OCI-LY7 (cell line): ENCODE data around the gene RPS14. TPM values are rescaled to one million over a fixed set of nuclear protein-coding genes. Genes with fewer than 3 reads are reported as not detected.
"Not testable (repeated sequence)": the region's sequence is repeated elsewhere in the genome, so short reads cannot be mapped to it uniquely, and the experiment has no call there.

Experiments used
- BruUV-seq: library from RNA; stranded (reverse); fragments of 400-500 nt; replicated peaks from 2 replicates; lab custom pipeline; 2021; lab: Mats Ljungman, UMichigan
- CTCF ChIA-PET: fragments of 300-600 bp; sonication (Branson Sonifier 250); formaldehyde crosslinking; loops from one replicate; lab custom pipeline; 2022; ENCODE audit warnings: antibody characterized with exemption; ENCODE audit not compliant: unreplicated experiment; lab: Charles Lee
- POLR2A ChIA-PET: fragments of 300-600 bp; sonication (Branson Sonifier 250); formaldehyde crosslinking; loops from one replicate; lab custom pipeline; 2022; ENCODE audit warnings: antibody characterized with exemption; lab: Charles Lee
- DNase-seq: peaks from one replicate; pipeline ENCODE4 v3.0.0-alpha.2; 2015; ENCODE audit warnings: low spot score
- H2AFZ ChIP-seq: fragments of 200-600 bp; sonication (generic), shearing (Covaris generic); 2 replicates; pipeline ENCODE4 v1.6.1; 2014; ENCODE audit warnings: mild to moderate bottlenecking, antibody characterized with exemption, low read length, moderate library complexity
- H3K27ac ChIP-seq: fragments of 200-600 bp; sonication (generic); 2 replicates; pipeline ENCODE4 v1.5.1; 2014; ENCODE audit warnings: mixed run types, low read depth, mild to moderate bottlenecking, moderate library complexity, low read length, inconsistent platforms; ENCODE audit not compliant: poor library complexity, severe bottlenecking
- H3K36me3 ChIP-seq: fragments of 200-600 bp; sonication (generic); 2 replicates; pipeline ENCODE4 v1.6.1; 2014; ENCODE audit warnings: mild to moderate bottlenecking, antibody characterized with exemption, low read length, moderate library complexity, mixed read lengths; ENCODE audit not compliant: insufficient read depth
- H3K4me1 ChIP-seq: fragments of 200-600 bp; sonication (generic); 2 replicates; pipeline ENCODE4 v1.5.1; 2014; ENCODE audit warnings: mild to moderate bottlenecking, low read length; ENCODE audit not compliant: insufficient read depth, poor library complexity, severe bottlenecking
- H3K4me2 ChIP-seq: fragments of 200-600 bp; sonication (generic); 2 replicates; pipeline ENCODE4 v1.6.1; 2014; ENCODE audit warnings: mild to moderate bottlenecking, low read length
- H3K4me3 ChIP-seq: fragments of 200-600 bp; sonication (generic); 2 replicates; pipeline ENCODE4 v1.5.1; 2014; ENCODE audit warnings: mild to moderate bottlenecking, low read depth, low read length; ENCODE audit not compliant: poor library complexity, severe bottlenecking
- H3K79me2 ChIP-seq: fragments of 200-600 bp; sonication (generic); 2 replicates; pipeline ENCODE4 v1.6.1; 2016; ENCODE audit warnings: low read depth, mild to moderate bottlenecking, low read length, moderate library complexity, mixed read lengths; ENCODE audit not compliant: insufficient read depth
- H3K9me2 ChIP-seq: fragments of 200-600 bp; sonication (generic); 2 replicates; pipeline ENCODE4 v1.6.1; 2016; ENCODE audit warnings: mild to moderate bottlenecking, low read length, mixed read lengths; ENCODE audit not compliant: insufficient read depth
- H3K9me3 ChIP-seq: fragments of 200-600 bp; sonication (generic); 2 replicates; pipeline ENCODE4 v1.6.1; 2014; ENCODE audit warnings: mild to moderate bottlenecking, mixed run types, low read length, mixed read lengths
- H4K20me1 ChIP-seq: fragments of 200-600 bp; sonication (generic); 2 replicates; pipeline ENCODE4 v1.6.1; 2014; ENCODE audit warnings: mild to moderate bottlenecking, antibody characterized with exemption, low read length, moderate library complexity, mixed read lengths; ENCODE audit not compliant: insufficient read depth
- CTCF ChIP-seq: fragments of 200-600 bp; sonication (generic); conservative IDR thresholded peaks from 2 replicates; pipeline ENCODE4 v1.5.1; 2014; ENCODE audit warnings: mild to moderate bottlenecking, antibody characterized with exemption, low read length, moderate library complexity, mixed read lengths
- EZH2phosphoT487 ChIP-seq: fragments of 200-600 bp; sonication (generic); IDR thresholded peaks from 2 replicates; pipeline ENCODE4 v1.6.1; 2018; ENCODE audit warnings: low read depth, borderline replicate concordance, mild to moderate bottlenecking, mixed run types, antibody characterized with exemption, low read length, moderate library complexity, mixed read lengths
- intact Hi-C: fragments of 100-400 bp; cut with micrococcal nuclease; formaldehyde crosslinking; loops from one replicate; pipeline ENCODE4 v1.10.0; 2022; ENCODE audit not compliant: unreplicated experiment
- total RNA-seq, 2 experiments: library from RNA; depleted of rRNA in 1 of 2; stranded (reverse); fragments of >200 nt in 1 of 2; shearing (Covaris generic) in 1 of 2; gene quantifications; 2 replicates each; pipeline ENCODE4 v1.2.3, GENCODE V29; 2014 to 2022

RPS14 gene
- total RNA-seq, 2 experiments from 2014 or later, result 2,281 to 2,304 TPM

GRCh38 chr5:150413902-150414790 is 35.4 kb downstream of the RPS14 start:
- intact Hi-C loops, result loop anchor here (5.0 kb wide), 1 partner anchor 738 kb away; no protein-coding TSS in a partner anchor
- peaks cover 35% of the 10 kb centered on the region for H3K79me2 ChIP-seq
- not testable (repeated sequence) for DNase-seq, H3K9me2 ChIP-seq, H4K20me1 ChIP-seq, H3K9me3 ChIP-seq, BruUV-seq
- H3K27ac ChIP-seq, result peak overlapping the region; percentile 97
- CTCF ChIA-PET, result interaction anchor here (1.0 kb wide), 1 partner anchor 16 kb away, joined by 3 read pairs; no protein-coding TSS in a partner anchor
- POLR2A ChIA-PET, result interaction anchor here (0.6 to 5.1 kb wide), 10 partner anchors 7 to 874 kb away, joined by 3 to 38 read pairs (median 6); no protein-coding TSS in a partner anchor
- peak overlapping the region; percentile 99 for H3K4me3 ChIP-seq
- H2AFZ ChIP-seq, result peak overlapping the region; percentile 49; the same call in 1 of the 2 replicates
- peaks cover 55% of the 10 kb centered on the region for H3K4me1 ChIP-seq
- peaks cover 33% of the 10 kb centered on the region for H3K36me3 ChIP-seq
- H3K4me2 ChIP-seq, result peak overlapping the region; percentile 94

GRCh38 chr5:150413176-150413901 is 36.2 kb downstream of the RPS14 start:
- TSS peak; percentile 97 for BruUV-seq
- Histone ChIP-seq H3K79me2 (peaks cover 43% of the 10 kb centered on the region), H3K4me1 (peaks cover 57% of the 10 kb centered on the region), H3K4me3 (peak overlapping the region; percentile 99), H3K9me3 (no peaks in the 10 kb centered on the region), H3K4me2 (peak overlapping the region; percentile 94), H3K27ac (peak overlapping the region; percentile 97), H3K9me2 (no peaks in the 10 kb centered on the region), H3K36me3 (peaks cover 42% of the 10 kb centered on the region), H2AFZ (peak overlapping the region; percentile 41; the same call in 1 of the 2 replicates), H4K20me1 (peaks cover 14% of the 10 kb centered on the region)
- CTCF ChIA-PET, result interaction anchor here (1.0 kb wide), 1 partner anchor 14 kb away, joined by 10 read pairs; no protein-coding TSS in a partner anchor
- intact Hi-C loops, result loop anchor here (5.0 kb wide), 1 partner anchor 739 kb away; no protein-coding TSS in a partner anchor
- POLR2A ChIA-PET, result interaction anchor here (0.6 to 5.1 kb wide), 18 partner anchors 8 to 874 kb away, joined by 3 to 38 read pairs (median 4); no protein-coding TSS in a partner anchor
- TF ChIP-seq EZH2phosphoT487 (no peak), CTCF (no peak)
- peak; percentile 36 for DNase-seq
